ENCODE data around the gene ZSWIM4. TPM values are rescaled to one million over a fixed set of nuclear protein-coding genes. Genes with fewer than 3 reads are reported as not detected.

The ZSWIM4 gene
- polyA plus RNA-seq, 1 donor from 2014 or later = 4.7 TPM

GRCh38 chr19:13881251-13881691, 86.0 kb downstream of the ZSWIM4 start:
- H3F3A ChIP-seq (ENCODE audit: insufficient read depth, low read length, poor library complexity, severe bottlenecking) = no peaks in the 10 kb centered on the region
- no peak for TF ChIP-seq SMC3 (conservative IDR thresholded peaks at IDR 0.05; ENCODE audit: poor library complexity)
- no peak for TF ChIP-seq MXI1 (conservative IDR thresholded peaks at IDR 0.05; ENCODE audit: poor library complexity, severe bottlenecking)
- H3K9me3 ChIP-seq (ENCODE audit: low read length) = no peaks in the 10 kb centered on the region
- no peaks in the 10 kb centered on the region for H3K9me2 ChIP-seq (ENCODE audit: insufficient read depth, low read length)
- no peak overlapping the region for H2AFZ ChIP-seq (ENCODE audit: low read depth, low read length)
- no peaks in the 10 kb centered on the region for H3K79me2 ChIP-seq (replicated peaks; ENCODE audit: insufficient read depth, low read length)
- no peak overlapping the region for H3K27ac ChIP-seq (ENCODE audit: low read length)
- no peaks in the 10 kb centered on the region for H3K36me3 ChIP-seq (ENCODE audit: insufficient read depth, low read length)
- H3K9ac ChIP-seq (ENCODE audit: low read length) = no peak overlapping the region
- no peak overlapping the region for H3K4me3 ChIP-seq (ENCODE audit: low read length)
- H4K20me1 ChIP-seq (ENCODE audit: insufficient read depth) = no peaks in the 10 kb centered on the region
- H3K27me3 ChIP-seq (ENCODE audit: insufficient read depth, low read depth, low read length) = no peaks in the 10 kb centered on the region
- H3K4me2 ChIP-seq (ENCODE audit: low read length) = no peak overlapping the region

Small RNA genes within 50 kb of the gene (small RNA-seq; reads per million reads assigned to genes)
- gene MIR181C (125 to 281 (median 252) reads per million in 3 experiments), gene MIR181D (382 to 626 (median 510) reads per million in 3 experiments), gene RN7SL619P (0 reads per million in 3 experiments)

Other genes starting within 250 kb of the ZSWIM4 start
- gene MRI1, start 30.9 kb upstream of the ZSWIM4 start, polyA plus RNA-seq = 70.5 and 71.2 TPM in 2 replicates
- 104 and 134 TPM in 2 replicates for gene C19orf53, start 21.0 kb upstream of the ZSWIM4 start, polyA plus RNA-seq
- gene NANOS3, start 81.7 kb downstream of the ZSWIM4 start, polyA plus RNA-seq = 3.2 and 3.8 TPM in 2 replicates
- gene BRME1, start 110.7 kb downstream of the ZSWIM4 start, polyA plus RNA-seq = 6.2 and 8.5 TPM in 2 replicates
- gene CC2D1A, start 110.8 kb downstream of the ZSWIM4 start, polyA plus RNA-seq = 24.5 and 26.9 TPM in 2 replicates
- gene PODNL1, start 143.0 kb downstream of the ZSWIM4 start, polyA plus RNA-seq = not detected in 2 replicates
- 39.4 and 57.6 TPM in 2 replicates for gene DCAF15, start 157.1 kb downstream of the ZSWIM4 start, polyA plus RNA-seq
- 2.2 and 3.0 TPM in 2 replicates for gene RFX1, start 210.9 kb downstream of the ZSWIM4 start, polyA plus RNA-seq
- not detected in 2 replicates for gene RLN3, start 232.7 kb downstream of the ZSWIM4 start, polyA plus RNA-seq
- gene IL27RA, start 236.3 kb downstream of the ZSWIM4 start, polyA plus RNA-seq = 1.0 and 1.6 TPM in 2 replicates

All from neural cell (in vitro differentiated cells).